Adrenal gland (tissue), 5 donors: Measurements from ENCODE around the gene CTPS2.

Source experiments
- CTCF ChIP-seq, 6 experiments: fragments of 450-650 bp in 4 of 6; fragments of 200-600 bp in 2 of 6; sonication (generic) in 1 of 6; IDR thresholded peaks; 1 replicate in 5 of 6; 2 replicates in 1 of 6; pipeline versions ENCODE4 v1.5.1 to v1.8.0; 2016 to 2021; ENCODE audit warnings: antibody characterized with exemption in 6 of 6, mild to moderate bottlenecking in 2 of 6, moderate library complexity in 1 of 6
- POLR2A ChIP-seq, 2 donors: fragments of 450-650 bp; IDR thresholded peaks; one replicate each; pipeline ENCODE4 v1.6.1; 2017; ENCODE audit warnings: antibody characterized with exemption in 2 of 2, mild to moderate bottlenecking in 2 of 2, moderate library complexity in 1 of 2
- donor health status: DM: no; HTN: no; CAD: no.

- TF ChIP-seq CTCF (IDR thresholded peaks at IDR 0.05) = no peak
- TF ChIP-seq POLR2A (IDR thresholded peaks at IDR 0.05) = no peak
Observed at GRCh38 chrX:16567681-16568080, 144.8 kb downstream of the CTPS2 start.
